OCI-LY7 (cell line): Measurements from ENCODE around the gene ZNF652. TPM values are rescaled to one million over a fixed set of nuclear protein-coding genes. Genes with fewer than 3 reads are reported as not detected.

ENCODE experiments used
- BruUV-seq: library from RNA; stranded (reverse); fragments of 400-500 nt; replicated peaks from 2 replicates; lab custom pipeline; 2021; lab: Mats Ljungman, UMichigan
- CTCF ChIA-PET: fragments of 300-600 bp; sonication (Branson Sonifier 250); formaldehyde crosslinking; loops from one replicate; lab custom pipeline; 2022; ENCODE audit warnings: antibody characterized with exemption; ENCODE audit not compliant: unreplicated experiment; lab: Charles Lee
- POLR2A ChIA-PET: fragments of 300-600 bp; sonication (Branson Sonifier 250); formaldehyde crosslinking; loops from one replicate; lab custom pipeline; 2022; ENCODE audit warnings: antibody characterized with exemption; lab: Charles Lee
- DNase-seq: peaks from one replicate; pipeline ENCODE4 v3.0.0-alpha.2; 2015; ENCODE audit warnings: low spot score
- H2AFZ ChIP-seq: fragments of 200-600 bp; sonication (generic), shearing (Covaris generic); 2 replicates; pipeline ENCODE4 v1.6.1; 2014; ENCODE audit warnings: mild to moderate bottlenecking, antibody characterized with exemption, low read length, moderate library complexity
- H3K27ac ChIP-seq: fragments of 200-600 bp; sonication (generic); 2 replicates; pipeline ENCODE4 v1.5.1; 2014; ENCODE audit warnings: mixed run types, low read depth, mild to moderate bottlenecking, moderate library complexity, low read length, inconsistent platforms; ENCODE audit not compliant: poor library complexity, severe bottlenecking
- H3K36me3 ChIP-seq: fragments of 200-600 bp; sonication (generic); 2 replicates; pipeline ENCODE4 v1.6.1; 2014; ENCODE audit warnings: mild to moderate bottlenecking, antibody characterized with exemption, low read length, moderate library complexity, mixed read lengths; ENCODE audit not compliant: insufficient read depth
- H3K4me1 ChIP-seq: fragments of 200-600 bp; sonication (generic); 2 replicates; pipeline ENCODE4 v1.5.1; 2014; ENCODE audit warnings: mild to moderate bottlenecking, low read length; ENCODE audit not compliant: insufficient read depth, poor library complexity, severe bottlenecking
- H3K4me2 ChIP-seq: fragments of 200-600 bp; sonication (generic); 2 replicates; pipeline ENCODE4 v1.6.1; 2014; ENCODE audit warnings: mild to moderate bottlenecking, low read length
- H3K4me3 ChIP-seq: fragments of 200-600 bp; sonication (generic); 2 replicates; pipeline ENCODE4 v1.5.1; 2014; ENCODE audit warnings: mild to moderate bottlenecking, low read depth, low read length; ENCODE audit not compliant: poor library complexity, severe bottlenecking
- H3K79me2 ChIP-seq: fragments of 200-600 bp; sonication (generic); 2 replicates; pipeline ENCODE4 v1.6.1; 2016; ENCODE audit warnings: low read depth, mild to moderate bottlenecking, low read length, moderate library complexity, mixed read lengths; ENCODE audit not compliant: insufficient read depth
- H3K9me2 ChIP-seq: fragments of 200-600 bp; sonication (generic); 2 replicates; pipeline ENCODE4 v1.6.1; 2016; ENCODE audit warnings: mild to moderate bottlenecking, low read length, mixed read lengths; ENCODE audit not compliant: insufficient read depth
- H3K9me3 ChIP-seq: fragments of 200-600 bp; sonication (generic); 2 replicates; pipeline ENCODE4 v1.6.1; 2014; ENCODE audit warnings: mild to moderate bottlenecking, mixed run types, low read length, mixed read lengths
- H4K20me1 ChIP-seq: fragments of 200-600 bp; sonication (generic); 2 replicates; pipeline ENCODE4 v1.6.1; 2014; ENCODE audit warnings: mild to moderate bottlenecking, antibody characterized with exemption, low read length, moderate library complexity, mixed read lengths; ENCODE audit not compliant: insufficient read depth
- CTCF ChIP-seq: fragments of 200-600 bp; sonication (generic); conservative IDR thresholded peaks from 2 replicates; pipeline ENCODE4 v1.5.1; 2014; ENCODE audit warnings: mild to moderate bottlenecking, antibody characterized with exemption, low read length, moderate library complexity, mixed read lengths
- EZH2phosphoT487 ChIP-seq: fragments of 200-600 bp; sonication (generic); IDR thresholded peaks from 2 replicates; pipeline ENCODE4 v1.6.1; 2018; ENCODE audit warnings: low read depth, borderline replicate concordance, mild to moderate bottlenecking, mixed run types, antibody characterized with exemption, low read length, moderate library complexity, mixed read lengths
- intact Hi-C: fragments of 100-400 bp; cut with micrococcal nuclease; formaldehyde crosslinking; loops from one replicate; pipeline ENCODE4 v1.10.0; 2022; ENCODE audit not compliant: unreplicated experiment
- total RNA-seq, 2 experiments: library from RNA; depleted of rRNA in 1 of 2; stranded (reverse); fragments of >200 nt in 1 of 2; shearing (Covaris generic) in 1 of 2; gene quantifications; 2 replicates each; pipeline ENCODE4 v1.2.3, GENCODE V29; 2014 to 2022

Gene ZNF652
- total RNA-seq, 2 experiments from 2014 or later, result 36.8 to 69.7 TPM

DNA sequence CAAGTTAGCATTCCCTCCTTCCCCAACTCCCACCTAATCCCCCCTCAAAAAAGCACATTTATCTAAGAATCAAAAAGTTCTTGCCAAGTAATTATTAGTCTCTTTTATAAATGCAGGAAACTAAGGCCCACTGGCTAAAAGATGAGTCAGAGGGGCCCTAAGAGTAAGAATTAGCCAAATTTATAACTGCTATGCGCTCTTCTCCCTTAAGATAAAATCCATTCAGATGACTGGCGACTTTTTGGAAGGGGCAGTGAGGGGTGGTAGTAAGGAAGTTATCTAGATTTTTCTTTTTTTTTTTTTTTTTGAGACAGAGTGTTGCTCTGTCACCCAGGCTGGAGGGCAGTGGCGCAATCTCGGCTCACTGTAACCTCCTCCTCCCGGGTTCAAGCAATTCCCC is 17.1 kb downstream of the ZNF652 start:
- H2AFZ ChIP-seq, result no peak overlapping the region
- ChIA-PET CTCF (no interaction called here), POLR2A (interaction anchor here (0.7 to 1.0 kb wide), 2 partner anchors 13 to 26 kb away, joined by 4 to 5 read pairs; no protein-coding TSS in a partner anchor)
- no TSS peak for BruUV-seq
- no peak overlapping the region for H3K4me3 ChIP-seq
- peaks cover 82% of the 10 kb centered on the region for H3K79me2 ChIP-seq
- H3K9me3 ChIP-seq, result no peaks in the 10 kb centered on the region
- no peak overlapping the region for H3K27ac ChIP-seq
- intact Hi-C loops, result no loop called here
- TF ChIP-seq EZH2phosphoT487 (no peak), CTCF (no peak)
- peaks cover 22% of the 10 kb centered on the region for H3K36me3 ChIP-seq
- H3K9me2 ChIP-seq, result no peaks in the 10 kb centered on the region
- H4K20me1 ChIP-seq, result peaks cover 4% of the 10 kb centered on the region; the same call in 1 of the 2 replicates
- no peak overlapping the region for H3K4me2 ChIP-seq
- H3K4me1 ChIP-seq, result peaks cover 35% of the 10 kb centered on the region
- no peak for DNase-seq

GRCh38 chr17:49343273-49343672 is 18.8 kb downstream of the ZNF652 start:
- intact Hi-C loops, result no loop called here
- H4K20me1 ChIP-seq, result peaks cover 4% of the 10 kb centered on the region
- DNase-seq, result peak; percentile 42
- H2AFZ ChIP-seq, result no peak overlapping the region
- H3K36me3 ChIP-seq, result peaks cover 6% of the 10 kb centered on the region
- peak overlapping the region; percentile 58 for H3K4me2 ChIP-seq
- H3K79me2 ChIP-seq, result peaks cover 80% of the 10 kb centered on the region
- H3K4me3 ChIP-seq, result peak overlapping the region; percentile 1
- BruUV-seq, result no TSS peak
- H3K4me1 ChIP-seq, result peaks cover 35% of the 10 kb centered on the region
- H3K9me2 ChIP-seq, result no peaks in the 10 kb centered on the region
- no peak overlapping the region for H3K27ac ChIP-seq
- TF ChIP-seq CTCF, result no peak
- TF ChIP-seq EZH2phosphoT487, result no peak
- POLR2A ChIA-PET, result interaction anchor here (0.7 to 1.1 kb wide), 4 partner anchors 15 to 689 kb away, joined by 3 to 5 read pairs (median 4); partner anchors contain the start of gene PHB1
- CTCF ChIA-PET, result no interaction called here
- H3K9me3 ChIP-seq, result no peaks in the 10 kb centered on the region

GRCh38 chr17:49342575-49342936 is 19.5 kb downstream of the ZNF652 start:
- Histone ChIP-seq H3K4me3 (peak overlapping the region; percentile 41), H3K4me1 (peaks cover 35% of the 10 kb centered on the region), H3K9me2 (no peaks in the 10 kb centered on the region), H3K79me2 (peaks cover 77% of the 10 kb centered on the region), H3K36me3 (no peaks in the 10 kb centered on the region), H3K27ac (no peak overlapping the region), H3K9me3 (no peaks in the 10 kb centered on the region), H4K20me1 (peaks cover 4% of the 10 kb centered on the region), H2AFZ (no peak overlapping the region), H3K4me2 (peak overlapping the region; percentile 88)
- DNase-seq, result no peak
- intact Hi-C loops, result no loop called here
- no peak for TF ChIP-seq CTCF
- TF ChIP-seq EZH2phosphoT487, result no peak
- POLR2A ChIA-PET, result interaction anchor here (0.7 to 1.4 kb wide), 6 partner anchors 24 to 689 kb away, joined by 3 to 4 read pairs (median 4); partner anchors contain the start of gene PHB1
- CTCF ChIA-PET, result no interaction called here
- no TSS peak for BruUV-seq
